Measurements from ENCODE around the gene SLC12A8.

DNA sequence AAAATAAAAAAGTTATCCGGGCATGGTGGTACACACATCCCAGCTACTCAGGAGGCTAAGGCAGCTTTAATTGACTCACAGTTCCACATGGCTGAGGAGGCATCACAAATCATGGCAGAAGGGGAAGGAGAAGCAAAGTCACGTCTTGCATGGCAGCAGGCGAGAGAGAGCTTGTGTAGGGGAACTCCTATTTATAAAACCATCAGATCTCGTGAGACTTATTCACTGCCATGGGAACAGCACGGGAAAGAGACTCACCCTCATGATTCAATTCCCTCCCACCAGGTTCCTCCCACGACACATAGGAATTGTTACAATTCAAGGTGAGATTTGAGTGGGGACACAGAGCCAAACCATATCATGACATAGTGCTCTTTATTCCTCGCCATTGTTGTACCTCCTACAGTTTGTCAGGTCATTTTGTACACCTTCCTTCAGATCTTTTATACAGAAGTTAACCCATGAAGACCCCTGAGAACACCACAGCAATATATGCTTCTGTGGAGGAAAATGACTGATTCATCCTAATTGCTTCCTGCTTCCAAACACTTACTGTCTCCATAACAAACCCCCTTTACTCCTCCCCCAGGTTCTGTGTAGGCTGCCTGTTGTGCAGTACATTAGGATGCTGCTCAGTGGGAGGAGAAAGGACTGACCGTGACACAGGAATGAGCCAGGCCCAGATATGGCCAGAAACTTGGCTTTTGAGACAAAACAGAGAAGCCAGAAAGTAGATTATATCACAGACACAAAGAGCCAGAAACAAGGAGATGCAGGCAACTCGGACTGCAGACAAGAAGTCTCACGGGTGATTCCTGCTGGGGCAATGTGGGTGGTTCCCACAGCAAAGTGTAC, 88.9 kb downstream of the SLC12A8 start:
- TF ChIP-seq, protein P1, sequence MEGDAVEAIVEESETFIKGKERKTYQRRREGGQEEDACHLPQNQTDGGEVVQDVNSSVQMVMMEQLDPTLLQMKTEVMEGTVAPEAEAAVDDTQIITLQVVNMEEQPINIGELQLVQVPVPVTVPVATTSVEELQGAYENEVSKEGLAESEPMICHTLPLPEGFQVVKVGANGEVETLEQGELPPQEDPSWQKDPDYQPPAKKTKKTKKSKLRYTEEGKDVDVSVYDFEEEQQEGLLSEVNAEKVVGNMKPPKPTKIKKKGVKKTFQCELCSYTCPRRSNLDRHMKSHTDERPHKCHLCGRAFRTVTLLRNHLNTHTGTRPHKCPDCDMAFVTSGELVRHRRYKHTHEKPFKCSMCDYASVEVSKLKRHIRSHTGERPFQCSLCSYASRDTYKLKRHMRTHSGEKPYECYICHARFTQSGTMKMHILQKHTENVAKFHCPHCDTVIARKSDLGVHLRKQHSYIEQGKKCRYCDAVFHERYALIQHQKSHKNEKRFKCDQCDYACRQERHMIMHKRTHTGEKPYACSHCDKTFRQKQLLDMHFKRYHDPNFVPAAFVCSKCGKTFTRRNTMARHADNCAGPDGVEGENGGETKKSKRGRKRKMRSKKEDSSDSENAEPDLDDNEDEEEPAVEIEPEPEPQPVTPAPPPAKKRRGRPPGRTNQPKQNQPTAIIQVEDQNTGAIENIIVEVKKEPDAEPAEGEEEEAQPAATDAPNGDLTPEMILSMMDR (conservative IDR thresholded peaks at IDR 0.05 in 1 of 2, IDR thresholded peaks at IDR 0.05 in 1 of 2; ENCODE audit: low read depth in 1 of 2, low read length in 2 of 2), result no peak
- no peak for TF ChIP-seq EZH2 (IDR thresholded peaks at IDR 0.05; ENCODE audit: low read length, missing control alignments)
